HEK293 (cell line): Measurements from ENCODE around the gene CYTH3.

Experiments used
- MZF1 ChIP-seq: fragments of 450-650 bp; formaldehyde crosslinking; IDR thresholded peaks from 2 replicates; pipeline ENCODE4 v1.5.1; 2017; ENCODE audit warnings: missing biosample characterization, missing genetic modification characterization, borderline replicate concordance
- REST ChIP-seq: fragments of 450-650 bp; formaldehyde crosslinking; IDR thresholded peaks from 2 replicates; pipeline ENCODE4 v1.5.1; 2016; ENCODE audit warnings: missing biosample characterization, missing genetic modification characterization
- ZBTB1 ChIP-seq: fragments of 450-650 bp; formaldehyde crosslinking; IDR thresholded peaks from 2 replicates; pipeline ENCODE4 v1.5.1; 2016; ENCODE audit warnings: missing biosample characterization, missing genetic modification characterization
- ZBTB21 ChIP-seq: fragments of 450-650 bp; formaldehyde crosslinking; IDR thresholded peaks from 2 replicates; pipeline ENCODE4 v1.5.1; 2017; ENCODE audit warnings: missing biosample characterization, missing genetic modification characterization
- ZNF2 ChIP-seq: fragments of 450-650 bp; formaldehyde crosslinking; IDR thresholded peaks from 2 replicates; pipeline ENCODE4 v1.5.1; 2016; ENCODE audit warnings: missing biosample characterization, missing genetic modification characterization
- ZNF274 ChIP-seq, 2 experiments: fragments of 200-500 bp in 1 of 2; fragments of 450-650 bp in 1 of 2; sonication (Bioruptor generic) in 1 of 2; formaldehyde crosslinking in 1 of 2; IDR thresholded peaks; 2 replicates each; pipeline versions ENCODE4 v1.5.1 to v1.6.1; 2014 to 2016; ENCODE audit warnings: borderline replicate concordance in 1 of 2, inconsistent platforms in 1 of 2, low read length in 1 of 2, missing biosample characterization in 1 of 2, missing genetic modification characterization in 1 of 2
- ZNF324 ChIP-seq: fragments of 450-650 bp; formaldehyde crosslinking; IDR thresholded peaks from 2 replicates; pipeline ENCODE4 v1.5.1; 2016; ENCODE audit warnings: missing biosample characterization, missing genetic modification characterization
- ZNF335 ChIP-seq: fragments of 450-650 bp; formaldehyde crosslinking; conservative IDR thresholded peaks from 2 replicates; pipeline ENCODE4 v1.5.1; 2016; ENCODE audit warnings: missing biosample characterization, missing genetic modification characterization
- ZNF426 ChIP-seq: fragments of 450-650 bp; formaldehyde crosslinking; IDR thresholded peaks from 2 replicates; pipeline ENCODE4 v1.5.1; 2017; ENCODE audit warnings: missing biosample characterization, missing genetic modification characterization, mild to moderate bottlenecking, inconsistent platforms, moderate library complexity
- ZNF514 ChIP-seq: fragments of 450-650 bp; formaldehyde crosslinking; IDR thresholded peaks from 2 replicates; pipeline ENCODE4 v1.5.1; 2016; ENCODE audit warnings: missing biosample characterization, missing genetic modification characterization
- ZNF521 ChIP-seq: fragments of 450-650 bp; formaldehyde crosslinking; IDR thresholded peaks from 2 replicates; pipeline ENCODE4 v1.5.1; 2017; ENCODE audit warnings: missing biosample characterization, mild to moderate bottlenecking, missing genetic modification characterization
- ZNF76 ChIP-seq: fragments of 450-650 bp; formaldehyde crosslinking; IDR thresholded peaks from 2 replicates; pipeline ENCODE4; 2016; ENCODE audit warnings: low read depth, missing biosample characterization, missing genetic modification characterization, borderline replicate concordance
- TF ChIP-seq, protein P1 (sequence below): fragments of 450-650 bp; formaldehyde crosslinking; IDR thresholded peaks from 2 replicates; pipeline ENCODE4 v1.5.1; 2016; ENCODE audit warnings: missing biosample characterization, missing genetic modification characterization
- TF ChIP-seq, protein P2 (sequence below): fragments of 450-650 bp; formaldehyde crosslinking; IDR thresholded peaks from 2 replicates; pipeline ENCODE4; 2016; ENCODE audit warnings: missing biosample characterization, missing genetic modification characterization

DNA sequence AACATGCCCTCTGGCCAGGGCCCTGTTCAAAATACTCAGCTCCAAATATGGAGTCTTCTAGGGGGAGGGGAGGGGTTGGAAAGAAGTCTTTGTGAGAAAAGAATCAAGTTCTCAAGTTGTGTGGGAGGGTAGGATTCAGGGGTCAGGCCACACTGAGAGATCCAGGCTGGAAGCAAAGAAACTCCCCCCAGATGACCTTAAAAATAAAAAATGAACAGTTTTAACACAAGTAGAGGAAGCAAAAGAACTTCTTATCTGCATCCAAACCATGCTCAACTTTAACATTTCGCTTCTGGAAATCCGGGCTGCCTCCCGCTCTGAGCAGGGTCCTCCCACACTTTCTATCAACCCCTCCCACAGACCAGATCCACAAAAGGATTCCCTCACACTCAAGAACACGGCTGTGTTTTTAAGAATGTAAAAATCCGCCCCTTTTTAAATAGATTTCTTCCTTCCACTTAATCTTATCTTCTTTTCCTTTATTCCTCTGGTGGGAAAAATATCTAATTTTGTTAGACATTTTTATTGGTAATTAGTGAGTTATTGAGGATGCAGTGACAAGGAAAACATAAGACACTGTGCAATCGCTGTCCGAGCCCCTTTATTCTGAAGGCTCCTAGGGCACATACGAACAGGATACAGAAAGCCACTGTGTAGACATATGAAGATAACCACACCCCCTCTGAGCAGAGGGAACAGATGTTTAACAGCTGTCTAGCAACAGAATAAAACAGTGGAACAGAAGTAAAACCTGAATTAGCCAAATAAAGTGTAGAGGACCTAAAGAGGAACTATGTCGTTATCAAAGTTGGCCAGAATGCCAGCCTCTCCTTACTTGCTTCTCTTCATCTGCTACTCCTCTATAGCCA is 43.8 kb downstream of the CYTH3 start:
- no peak for TF ChIP-seq REST (tag by site-specific recombination)
- TF ChIP-seq, protein P1, sequence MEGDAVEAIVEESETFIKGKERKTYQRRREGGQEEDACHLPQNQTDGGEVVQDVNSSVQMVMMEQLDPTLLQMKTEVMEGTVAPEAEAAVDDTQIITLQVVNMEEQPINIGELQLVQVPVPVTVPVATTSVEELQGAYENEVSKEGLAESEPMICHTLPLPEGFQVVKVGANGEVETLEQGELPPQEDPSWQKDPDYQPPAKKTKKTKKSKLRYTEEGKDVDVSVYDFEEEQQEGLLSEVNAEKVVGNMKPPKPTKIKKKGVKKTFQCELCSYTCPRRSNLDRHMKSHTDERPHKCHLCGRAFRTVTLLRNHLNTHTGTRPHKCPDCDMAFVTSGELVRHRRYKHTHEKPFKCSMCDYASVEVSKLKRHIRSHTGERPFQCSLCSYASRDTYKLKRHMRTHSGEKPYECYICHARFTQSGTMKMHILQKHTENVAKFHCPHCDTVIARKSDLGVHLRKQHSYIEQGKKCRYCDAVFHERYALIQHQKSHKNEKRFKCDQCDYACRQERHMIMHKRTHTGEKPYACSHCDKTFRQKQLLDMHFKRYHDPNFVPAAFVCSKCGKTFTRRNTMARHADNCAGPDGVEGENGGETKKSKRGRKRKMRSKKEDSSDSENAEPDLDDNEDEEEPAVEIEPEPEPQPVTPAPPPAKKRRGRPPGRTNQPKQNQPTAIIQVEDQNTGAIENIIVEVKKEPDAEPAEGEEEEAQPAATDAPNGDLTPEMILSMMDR (tag by site-specific recombination) = no peak
- TF ChIP-seq MZF1 = no peak
- no peak for TF ChIP-seq ZNF514 (tag by site-specific recombination)
- TF ChIP-seq ZBTB1 (tag by site-specific recombination) = no peak
- TF ChIP-seq ZNF76 = no peak
- no peak for TF ChIP-seq ZNF521 (tag by site-specific recombination)
- no peak for TF ChIP-seq ZBTB21
- TF ChIP-seq, protein P2, sequence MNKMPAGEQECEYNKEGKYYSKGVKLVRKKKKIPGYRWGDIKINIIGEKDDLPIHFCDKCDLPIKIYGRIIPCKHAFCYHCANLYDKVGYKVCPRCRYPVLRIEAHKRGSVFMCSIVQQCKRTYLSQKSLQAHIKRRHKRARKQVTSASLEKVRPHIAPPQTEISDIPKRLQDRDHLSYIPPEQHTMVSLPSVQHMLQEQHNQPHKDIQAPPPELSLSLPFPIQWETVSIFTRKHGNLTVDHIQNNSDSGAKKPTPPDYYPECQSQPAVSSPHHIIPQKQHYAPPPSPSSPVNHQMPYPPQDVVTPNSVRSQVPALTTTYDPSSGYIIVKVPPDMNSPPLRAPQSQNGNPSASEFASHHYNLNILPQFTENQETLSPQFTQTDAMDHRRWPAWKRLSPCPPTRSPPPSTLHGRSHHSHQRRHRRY (tag by site-specific recombination) = no peak
- TF ChIP-seq ZNF2 (tag by site-specific recombination) = no peak
- peak; percentile 33; the same call in 1 of the 2 replicates for TF ChIP-seq ZNF335 (tag by site-specific recombination)
- no peak for TF ChIP-seq ZNF274 (IDR thresholded peaks at IDR 0.05; ENCODE audit: low read length)
- no peak for TF ChIP-seq ZNF274 (tag by site-specific recombination; IDR thresholded peaks at IDR 0.05; ENCODE audit: borderline replicate concordance)
- no peak for TF ChIP-seq ZNF426 (tag by site-specific recombination)
- TF ChIP-seq ZNF324 (tag by site-specific recombination) = no peak
